OCI-LY7 (cell line): ENCODE data around the gene COQ8A. TPM values are rescaled to one million over a fixed set of nuclear protein-coding genes. Genes with fewer than 3 reads are reported as not detected.

Experiments used
- BruUV-seq: library from RNA; stranded (reverse); fragments of 400-500 nt; replicated peaks from 2 replicates; lab custom pipeline; 2021; lab: Mats Ljungman, UMichigan
- CTCF ChIA-PET: fragments of 300-600 bp; sonication (Branson Sonifier 250); formaldehyde crosslinking; loops from one replicate; lab custom pipeline; 2022; ENCODE audit warnings: antibody characterized with exemption; ENCODE audit not compliant: unreplicated experiment; lab: Charles Lee
- POLR2A ChIA-PET: fragments of 300-600 bp; sonication (Branson Sonifier 250); formaldehyde crosslinking; loops from one replicate; lab custom pipeline; 2022; ENCODE audit warnings: antibody characterized with exemption; lab: Charles Lee
- DNase-seq: peaks from one replicate; pipeline ENCODE4 v3.0.0-alpha.2; 2015; ENCODE audit warnings: low spot score
- H2AFZ ChIP-seq: fragments of 200-600 bp; sonication (generic), shearing (Covaris generic); 2 replicates; pipeline ENCODE4 v1.6.1; 2014; ENCODE audit warnings: mild to moderate bottlenecking, antibody characterized with exemption, low read length, moderate library complexity
- H3K27ac ChIP-seq: fragments of 200-600 bp; sonication (generic); 2 replicates; pipeline ENCODE4 v1.5.1; 2014; ENCODE audit warnings: mixed run types, low read depth, mild to moderate bottlenecking, moderate library complexity, low read length, inconsistent platforms; ENCODE audit not compliant: poor library complexity, severe bottlenecking
- H3K36me3 ChIP-seq: fragments of 200-600 bp; sonication (generic); 2 replicates; pipeline ENCODE4 v1.6.1; 2014; ENCODE audit warnings: mild to moderate bottlenecking, antibody characterized with exemption, low read length, moderate library complexity, mixed read lengths; ENCODE audit not compliant: insufficient read depth
- H3K4me1 ChIP-seq: fragments of 200-600 bp; sonication (generic); 2 replicates; pipeline ENCODE4 v1.5.1; 2014; ENCODE audit warnings: mild to moderate bottlenecking, low read length; ENCODE audit not compliant: insufficient read depth, poor library complexity, severe bottlenecking
- H3K4me2 ChIP-seq: fragments of 200-600 bp; sonication (generic); 2 replicates; pipeline ENCODE4 v1.6.1; 2014; ENCODE audit warnings: mild to moderate bottlenecking, low read length
- H3K4me3 ChIP-seq: fragments of 200-600 bp; sonication (generic); 2 replicates; pipeline ENCODE4 v1.5.1; 2014; ENCODE audit warnings: mild to moderate bottlenecking, low read depth, low read length; ENCODE audit not compliant: poor library complexity, severe bottlenecking
- H3K79me2 ChIP-seq: fragments of 200-600 bp; sonication (generic); 2 replicates; pipeline ENCODE4 v1.6.1; 2016; ENCODE audit warnings: low read depth, mild to moderate bottlenecking, low read length, moderate library complexity, mixed read lengths; ENCODE audit not compliant: insufficient read depth
- H3K9me2 ChIP-seq: fragments of 200-600 bp; sonication (generic); 2 replicates; pipeline ENCODE4 v1.6.1; 2016; ENCODE audit warnings: mild to moderate bottlenecking, low read length, mixed read lengths; ENCODE audit not compliant: insufficient read depth
- H3K9me3 ChIP-seq: fragments of 200-600 bp; sonication (generic); 2 replicates; pipeline ENCODE4 v1.6.1; 2014; ENCODE audit warnings: mild to moderate bottlenecking, mixed run types, low read length, mixed read lengths
- H4K20me1 ChIP-seq: fragments of 200-600 bp; sonication (generic); 2 replicates; pipeline ENCODE4 v1.6.1; 2014; ENCODE audit warnings: mild to moderate bottlenecking, antibody characterized with exemption, low read length, moderate library complexity, mixed read lengths; ENCODE audit not compliant: insufficient read depth
- EZH2phosphoT487 ChIP-seq: fragments of 200-600 bp; sonication (generic); IDR thresholded peaks from 2 replicates; pipeline ENCODE4 v1.6.1; 2018; ENCODE audit warnings: low read depth, borderline replicate concordance, mild to moderate bottlenecking, mixed run types, antibody characterized with exemption, low read length, moderate library complexity, mixed read lengths
- intact Hi-C: fragments of 100-400 bp; cut with micrococcal nuclease; formaldehyde crosslinking; loops from one replicate; pipeline ENCODE4 v1.10.0; 2022; ENCODE audit not compliant: unreplicated experiment
- total RNA-seq, 2 experiments: library from RNA; depleted of rRNA in 1 of 2; stranded (reverse); fragments of >200 nt in 1 of 2; shearing (Covaris generic) in 1 of 2; gene quantifications; 2 replicates each; pipeline ENCODE4 v1.2.3, GENCODE V29; 2014 to 2022
- TF ChIP-seq, protein P1 (sequence below): fragments of 200-600 bp; sonication (generic); conservative IDR thresholded peaks from 2 replicates; pipeline ENCODE4 v1.5.1; 2014; ENCODE audit warnings: mild to moderate bottlenecking, antibody characterized with exemption, low read length, moderate library complexity, mixed read lengths

The COQ8A gene
- total RNA-seq, 2 experiments from 2014 or later: 19.4 to 19.6 TPM

DNA sequence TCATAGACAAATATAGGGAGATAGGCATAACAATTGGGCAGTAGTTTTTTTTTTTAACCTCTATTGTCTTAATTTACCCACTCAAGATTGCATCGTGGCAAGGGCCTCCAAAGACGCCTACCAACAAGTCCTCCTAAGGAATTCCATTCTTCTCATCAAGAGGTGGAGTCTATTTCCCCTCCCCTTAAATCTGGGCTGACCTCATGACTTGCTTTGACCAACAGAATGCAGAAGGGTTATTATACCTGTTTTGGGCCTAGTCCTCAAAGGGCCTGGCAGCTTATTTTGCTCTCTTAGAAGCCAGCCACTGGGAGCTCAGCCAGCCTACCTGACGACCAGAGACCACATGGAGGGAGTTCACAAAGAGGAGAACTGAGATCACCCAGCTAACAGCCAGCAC is 92.3 kb downstream of the COQ8A start:
- TF ChIP-seq, protein P1, sequence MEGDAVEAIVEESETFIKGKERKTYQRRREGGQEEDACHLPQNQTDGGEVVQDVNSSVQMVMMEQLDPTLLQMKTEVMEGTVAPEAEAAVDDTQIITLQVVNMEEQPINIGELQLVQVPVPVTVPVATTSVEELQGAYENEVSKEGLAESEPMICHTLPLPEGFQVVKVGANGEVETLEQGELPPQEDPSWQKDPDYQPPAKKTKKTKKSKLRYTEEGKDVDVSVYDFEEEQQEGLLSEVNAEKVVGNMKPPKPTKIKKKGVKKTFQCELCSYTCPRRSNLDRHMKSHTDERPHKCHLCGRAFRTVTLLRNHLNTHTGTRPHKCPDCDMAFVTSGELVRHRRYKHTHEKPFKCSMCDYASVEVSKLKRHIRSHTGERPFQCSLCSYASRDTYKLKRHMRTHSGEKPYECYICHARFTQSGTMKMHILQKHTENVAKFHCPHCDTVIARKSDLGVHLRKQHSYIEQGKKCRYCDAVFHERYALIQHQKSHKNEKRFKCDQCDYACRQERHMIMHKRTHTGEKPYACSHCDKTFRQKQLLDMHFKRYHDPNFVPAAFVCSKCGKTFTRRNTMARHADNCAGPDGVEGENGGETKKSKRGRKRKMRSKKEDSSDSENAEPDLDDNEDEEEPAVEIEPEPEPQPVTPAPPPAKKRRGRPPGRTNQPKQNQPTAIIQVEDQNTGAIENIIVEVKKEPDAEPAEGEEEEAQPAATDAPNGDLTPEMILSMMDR: no peak
- TF ChIP-seq EZH2phosphoT487: no peak

DNA sequence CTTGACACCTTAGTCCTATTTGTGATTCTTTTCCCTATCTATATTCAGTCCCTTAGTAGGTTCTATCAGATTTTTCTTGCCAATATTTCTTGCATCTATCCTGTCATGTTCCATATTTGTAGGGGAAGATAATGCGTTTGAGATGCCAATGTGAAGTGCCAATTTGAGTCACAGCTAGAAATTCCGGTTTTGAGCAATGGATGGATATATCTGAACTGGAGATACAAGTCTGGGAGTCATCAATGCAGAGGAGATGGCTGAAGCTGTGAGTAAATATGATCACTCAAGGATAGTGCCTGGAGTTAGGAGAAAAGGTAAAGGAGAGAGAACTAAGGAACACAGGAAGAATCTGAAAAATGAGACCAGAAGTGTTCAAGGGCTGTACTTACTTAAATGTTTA is 93.8 kb downstream of the COQ8A start:
- Histone ChIP-seq H3K36me3 (no peaks in the 10 kb centered on the region), H3K4me3 (no peak overlapping the region), H4K20me1 (no peaks in the 10 kb centered on the region), H3K27ac (no peak overlapping the region), H3K4me2 (no peak overlapping the region), H3K9me2 (no peaks in the 10 kb centered on the region), H3K9me3 (no peaks in the 10 kb centered on the region), H3K4me1 (no peaks in the 10 kb centered on the region), H3K79me2 (no peaks in the 10 kb centered on the region), H2AFZ (no peak overlapping the region)
- ChIA-PET POLR2A (interaction anchor here (0.6 kb wide), 1 partner anchor 68 kb away, joined by 3 read pairs; no protein-coding TSS in a partner anchor), CTCF (no interaction called here)
- no peak for TF ChIP-seq EZH2phosphoT487
- TF ChIP-seq, protein P1: no peak
- intact Hi-C loops: loop anchor here (5.0 kb wide), 1 partner anchor 48 kb away; no protein-coding TSS in a partner anchor
- no TSS peak for BruUV-seq
- no peak for DNase-seq

More for the DNA sequence above, 92.3 kb downstream of the COQ8A start:
- no peak for DNase-seq
- Histone ChIP-seq H3K4me2 (no peak overlapping the region), H2AFZ (no peak overlapping the region), H3K9me3 (no peaks in the 10 kb centered on the region), H4K20me1 (no peaks in the 10 kb centered on the region), H3K36me3 (no peaks in the 10 kb centered on the region), H3K27ac (no peak overlapping the region), H3K9me2 (no peaks in the 10 kb centered on the region), H3K4me3 (no peak overlapping the region), H3K79me2 (no peaks in the 10 kb centered on the region), H3K4me1 (no peaks in the 10 kb centered on the region)
- ChIA-PET CTCF (no interaction called here), POLR2A (no interaction called here)
- no TSS peak for BruUV-seq
- intact Hi-C loops: loop anchor here (5.0 kb wide), 1 partner anchor 50 kb away; no protein-coding TSS in a partner anchor

- no peaks in the 10 kb centered on the region for H3K9me3 ChIP-seq
- no peak overlapping the region for H3K27ac ChIP-seq
- intact Hi-C loops: no loop called here
- H3K9me2 ChIP-seq: no peaks in the 10 kb centered on the region
- no peak overlapping the region for H3K4me3 ChIP-seq
- H2AFZ ChIP-seq: no peak overlapping the region
- H3K79me2 ChIP-seq: no peaks in the 10 kb centered on the region
- no peaks in the 10 kb centered on the region for H3K36me3 ChIP-seq
- no peak overlapping the region for H3K4me2 ChIP-seq
- no peaks in the 10 kb centered on the region for H3K4me1 ChIP-seq
- no peaks in the 10 kb centered on the region for H4K20me1 ChIP-seq
- ChIA-PET CTCF (no interaction called here), POLR2A (interaction anchor here (0.6 to 1.3 kb wide), 3 partner anchors 8 to 18 kb away, joined by 4 to 6 read pairs (median 4); no protein-coding TSS in a partner anchor)
- no TSS peak for BruUV-seq
- TF ChIP-seq, protein P1: no peak
- DNase-seq: no peak
Measured at GRCh38 chr1:227035316-227035715, 95.2 kb downstream of the COQ8A start.
